ENCODE results near the gene NAA16.

The NAA16 gene

GRCh38 chr13:41407380-41407779 lies 96.3 kb downstream of the NAA16 start:
- H3K4me3 Mint-ChIP-seq: no peak overlapping the region
- DNase-seq: no peak
- no peaks in the 10 kb centered on the region for H3K9me3 Mint-ChIP-seq
- H3K36me3 Mint-ChIP-seq (ENCODE audit: low read depth): no peaks in the 10 kb centered on the region
- peaks cover 7% of the 10 kb centered on the region for H3K27me3 Mint-ChIP-seq (ENCODE audit: low read depth, poor library complexity)
- H3K27ac Mint-ChIP-seq: no peak overlapping the region
- TF ChIP-seq, protein P1, sequence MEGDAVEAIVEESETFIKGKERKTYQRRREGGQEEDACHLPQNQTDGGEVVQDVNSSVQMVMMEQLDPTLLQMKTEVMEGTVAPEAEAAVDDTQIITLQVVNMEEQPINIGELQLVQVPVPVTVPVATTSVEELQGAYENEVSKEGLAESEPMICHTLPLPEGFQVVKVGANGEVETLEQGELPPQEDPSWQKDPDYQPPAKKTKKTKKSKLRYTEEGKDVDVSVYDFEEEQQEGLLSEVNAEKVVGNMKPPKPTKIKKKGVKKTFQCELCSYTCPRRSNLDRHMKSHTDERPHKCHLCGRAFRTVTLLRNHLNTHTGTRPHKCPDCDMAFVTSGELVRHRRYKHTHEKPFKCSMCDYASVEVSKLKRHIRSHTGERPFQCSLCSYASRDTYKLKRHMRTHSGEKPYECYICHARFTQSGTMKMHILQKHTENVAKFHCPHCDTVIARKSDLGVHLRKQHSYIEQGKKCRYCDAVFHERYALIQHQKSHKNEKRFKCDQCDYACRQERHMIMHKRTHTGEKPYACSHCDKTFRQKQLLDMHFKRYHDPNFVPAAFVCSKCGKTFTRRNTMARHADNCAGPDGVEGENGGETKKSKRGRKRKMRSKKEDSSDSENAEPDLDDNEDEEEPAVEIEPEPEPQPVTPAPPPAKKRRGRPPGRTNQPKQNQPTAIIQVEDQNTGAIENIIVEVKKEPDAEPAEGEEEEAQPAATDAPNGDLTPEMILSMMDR (IDR thresholded peaks at IDR 0.05): no peak
- peaks cover 11% of the 10 kb centered on the region for H3K4me1 Mint-ChIP-seq

- no peak for DNase-seq
- H3K4me3 Mint-ChIP-seq: no peak overlapping the region
- H3K27me3 Mint-ChIP-seq (ENCODE audit: low read depth, poor library complexity): peaks cover 7% of the 10 kb centered on the region
- H3K27ac Mint-ChIP-seq: no peak overlapping the region
- H3K9me3 Mint-ChIP-seq: no peaks in the 10 kb centered on the region
- H3K4me1 Mint-ChIP-seq: peaks cover 11% of the 10 kb centered on the region
- TF ChIP-seq, protein P1 (IDR thresholded peaks at IDR 0.05): no peak
- H3K36me3 Mint-ChIP-seq (ENCODE audit: low read depth): no peaks in the 10 kb centered on the region
Measured at GRCh38 chr13:41408121-41408520, 97.1 kb downstream of the NAA16 start.

DNA sequence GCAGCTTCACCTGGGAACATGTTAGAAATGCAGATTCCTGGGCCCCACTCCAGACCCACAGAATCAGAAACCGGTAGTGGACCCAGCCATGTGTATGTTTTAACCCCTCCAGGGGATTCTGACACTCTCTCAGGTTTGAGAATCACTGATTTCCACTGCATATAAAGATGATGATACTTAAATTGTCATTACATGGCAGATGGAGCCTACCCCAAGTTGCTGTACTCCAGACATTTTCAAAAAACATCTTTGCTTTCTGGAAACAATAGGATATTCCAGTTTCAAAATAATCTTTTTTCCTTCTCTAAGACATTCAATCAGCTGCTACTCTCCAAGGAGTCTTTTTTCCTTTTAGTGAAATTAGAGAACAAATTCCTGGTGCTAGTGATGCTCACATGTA lies 97.7 kb downstream of the NAA16 start:
- H3K27ac Mint-ChIP-seq: no peak overlapping the region
- H3K36me3 Mint-ChIP-seq (ENCODE audit: low read depth): no peaks in the 10 kb centered on the region
- H3K4me1 Mint-ChIP-seq: peaks cover 13% of the 10 kb centered on the region
- TF ChIP-seq, protein P1 (IDR thresholded peaks at IDR 0.05): no peak
- peaks cover 7% of the 10 kb centered on the region for H3K27me3 Mint-ChIP-seq (ENCODE audit: low read depth, poor library complexity)
- H3K9me3 Mint-ChIP-seq: no peaks in the 10 kb centered on the region
- DNase-seq: no peak
- H3K4me3 Mint-ChIP-seq: no peak overlapping the region

DNA sequence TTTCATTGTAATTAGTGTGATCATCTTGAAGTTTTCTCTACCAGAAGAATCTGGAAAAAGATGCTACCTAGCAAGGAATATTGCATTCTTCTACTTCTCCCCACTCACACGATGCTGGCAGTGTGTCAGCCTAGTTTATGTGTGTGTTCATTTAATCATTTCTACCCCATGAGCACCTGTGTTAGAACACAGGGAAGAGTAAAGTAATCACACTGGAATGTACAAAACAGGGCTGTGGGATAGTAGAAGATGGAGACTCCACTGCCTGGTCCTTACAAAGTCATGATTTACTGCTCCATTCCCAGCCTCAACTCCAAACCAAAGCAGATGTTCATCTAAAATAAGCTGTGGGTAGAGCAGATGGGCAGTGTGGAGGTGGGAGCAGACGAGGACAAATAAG lies 98.5 kb downstream of the NAA16 start:
- H3K9me3 Mint-ChIP-seq: no peaks in the 10 kb centered on the region
- peaks cover 13% of the 10 kb centered on the region for H3K4me1 Mint-ChIP-seq
- TF ChIP-seq, protein P1 (IDR thresholded peaks at IDR 0.05): no peak
- DNase-seq: no peak
- H3K27ac Mint-ChIP-seq: no peak overlapping the region
- H3K27me3 Mint-ChIP-seq (ENCODE audit: low read depth, poor library complexity): peaks cover 7% of the 10 kb centered on the region
- no peak overlapping the region for H3K4me3 Mint-ChIP-seq
- H3K36me3 Mint-ChIP-seq (ENCODE audit: low read depth): no peaks in the 10 kb centered on the region

- no peak overlapping the region for H3K4me3 Mint-ChIP-seq
- peaks cover 13% of the 10 kb centered on the region for H3K4me1 Mint-ChIP-seq
- H3K9me3 Mint-ChIP-seq: no peaks in the 10 kb centered on the region
- no peaks in the 10 kb centered on the region for H3K36me3 Mint-ChIP-seq (ENCODE audit: low read depth)
- peaks cover 13% of the 10 kb centered on the region for H3K27me3 Mint-ChIP-seq (ENCODE audit: low read depth, poor library complexity)
- TF ChIP-seq, protein P1 (IDR thresholded peaks at IDR 0.05): no peak
- no peak overlapping the region for H3K27ac Mint-ChIP-seq
- no peak for DNase-seq
Measured at GRCh38 chr13:41411060-41411459, 100.0 kb downstream of the NAA16 start.

GRCh38 chr13:41411522-41411921 lies 100.5 kb downstream of the NAA16 start:
- Mint-ChIP-seq H3K9me3 (no peaks in the 10 kb centered on the region), H3K4me3 (no peak overlapping the region), H3K27ac (no peak overlapping the region), H3K27me3 (ENCODE audit: low read depth, poor library complexity) (peaks cover 13% of the 10 kb centered on the region), H3K4me1 (peaks cover 13% of the 10 kb centered on the region), H3K36me3 (ENCODE audit: low read depth) (no peaks in the 10 kb centered on the region)
- peak; percentile 7 for DNase-seq
- TF ChIP-seq, protein P1 (IDR thresholded peaks at IDR 0.05): no peak
